LNCaP clone FGC (cell line): ENCODE data around the gene PTPRG.

ENCODE experiments used
- DNase-seq: peaks from one replicate; pipeline ENCODE4 v3.0.0-alpha.2; 2011; ENCODE audit warnings: low read depth
- H3K4me3 ChIP-seq: 2 replicates; pipeline ENCODE4 v1.5.1; 2011; ENCODE audit warnings: mild to moderate bottlenecking, low read depth, low read length, control low read depth
- TF ChIP-seq, protein P1 (sequence below): IDR thresholded peaks from 2 replicates; pipeline ENCODE4 v1.5.1; 2012; ENCODE audit warnings: mild to moderate bottlenecking; ENCODE audit not compliant: control insufficient read depth, insufficient read depth; ENCODE audit errors: extremely low read depth

PTPRG gene

DNA sequence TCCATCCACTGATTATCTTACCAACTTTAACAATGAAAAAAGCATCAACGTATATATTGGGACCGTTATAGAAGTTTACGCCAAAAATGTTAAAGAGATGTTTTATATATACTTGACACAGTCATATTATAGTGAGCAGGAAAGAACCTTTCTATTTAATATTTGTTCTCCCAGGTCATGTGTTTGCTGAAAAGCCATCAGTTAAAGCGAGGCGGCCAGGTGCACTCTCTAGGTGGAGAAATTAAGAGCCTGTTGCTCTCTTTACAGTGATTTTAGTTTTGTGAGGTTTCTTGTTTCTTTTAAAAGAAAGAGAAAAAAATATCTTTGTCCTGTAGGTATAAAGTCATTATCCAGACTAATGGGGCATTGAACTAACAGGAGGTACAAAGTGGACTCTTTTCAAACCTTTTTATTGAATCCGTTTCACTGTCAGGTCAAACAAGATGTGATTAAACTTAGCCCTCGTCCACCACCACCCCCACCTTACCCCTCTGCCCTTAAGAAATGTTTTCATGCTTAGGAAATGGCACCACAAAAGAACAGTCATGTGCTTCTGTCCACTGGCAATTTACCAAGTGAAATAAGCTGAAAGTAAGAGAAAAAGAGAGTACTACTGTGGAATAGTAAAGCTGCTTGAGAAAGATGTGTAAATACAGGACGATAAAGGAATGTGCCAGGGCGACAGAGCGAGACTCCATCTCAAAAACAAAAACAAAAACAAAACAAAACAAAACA is 279.9 kb downstream of the PTPRG start:
- TF ChIP-seq, protein P1, sequence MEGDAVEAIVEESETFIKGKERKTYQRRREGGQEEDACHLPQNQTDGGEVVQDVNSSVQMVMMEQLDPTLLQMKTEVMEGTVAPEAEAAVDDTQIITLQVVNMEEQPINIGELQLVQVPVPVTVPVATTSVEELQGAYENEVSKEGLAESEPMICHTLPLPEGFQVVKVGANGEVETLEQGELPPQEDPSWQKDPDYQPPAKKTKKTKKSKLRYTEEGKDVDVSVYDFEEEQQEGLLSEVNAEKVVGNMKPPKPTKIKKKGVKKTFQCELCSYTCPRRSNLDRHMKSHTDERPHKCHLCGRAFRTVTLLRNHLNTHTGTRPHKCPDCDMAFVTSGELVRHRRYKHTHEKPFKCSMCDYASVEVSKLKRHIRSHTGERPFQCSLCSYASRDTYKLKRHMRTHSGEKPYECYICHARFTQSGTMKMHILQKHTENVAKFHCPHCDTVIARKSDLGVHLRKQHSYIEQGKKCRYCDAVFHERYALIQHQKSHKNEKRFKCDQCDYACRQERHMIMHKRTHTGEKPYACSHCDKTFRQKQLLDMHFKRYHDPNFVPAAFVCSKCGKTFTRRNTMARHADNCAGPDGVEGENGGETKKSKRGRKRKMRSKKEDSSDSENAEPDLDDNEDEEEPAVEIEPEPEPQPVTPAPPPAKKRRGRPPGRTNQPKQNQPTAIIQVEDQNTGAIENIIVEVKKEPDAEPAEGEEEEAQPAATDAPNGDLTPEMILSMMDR = no peak
- no peak for DNase-seq
- H3K4me3 ChIP-seq = no peak overlapping the region

DNA sequence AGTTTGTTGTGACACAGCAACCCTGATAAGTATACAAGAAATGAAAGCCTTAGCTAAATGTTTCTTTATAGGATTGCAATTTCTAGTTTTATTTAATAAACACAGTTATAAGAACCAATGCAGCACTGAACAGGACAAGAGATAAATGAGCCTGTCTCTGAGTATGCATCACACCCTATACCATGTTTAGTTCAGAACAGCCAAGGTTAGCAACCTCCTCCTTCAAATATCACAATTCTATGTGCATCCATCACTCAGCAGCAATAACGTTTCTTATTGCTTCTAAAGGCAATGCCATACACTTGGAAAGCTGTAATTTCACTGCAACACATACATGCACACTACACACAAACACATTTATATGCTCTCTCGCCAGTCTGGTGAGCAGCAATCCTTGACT is 280.6 kb downstream of the PTPRG start:
- no peak for DNase-seq
- H3K4me3 ChIP-seq = no peak overlapping the region
- TF ChIP-seq, protein P1 = no peak

DNA sequence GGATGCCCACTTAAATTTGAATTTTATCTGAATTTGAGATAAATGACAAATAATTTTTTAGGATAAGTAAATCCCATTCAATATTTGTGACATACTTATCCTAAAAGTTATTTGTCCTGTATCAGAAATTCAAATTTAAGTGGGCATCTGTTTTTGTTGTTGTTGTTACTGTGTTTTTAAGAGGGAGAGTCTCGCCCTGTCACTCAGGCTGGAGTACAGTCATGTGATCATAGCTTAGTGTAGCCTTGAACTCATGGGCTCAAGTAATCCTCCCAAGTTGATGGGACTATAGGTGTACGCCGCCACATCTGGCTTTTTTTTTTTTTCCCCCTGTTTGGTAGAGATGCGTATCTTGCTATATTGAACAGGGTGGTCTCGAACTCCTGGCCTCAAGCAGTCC is 283.0 kb downstream of the PTPRG start:
- H3K4me3 ChIP-seq = no peak overlapping the region
- no peak for DNase-seq
- TF ChIP-seq, protein P1 = no peak

DNA sequence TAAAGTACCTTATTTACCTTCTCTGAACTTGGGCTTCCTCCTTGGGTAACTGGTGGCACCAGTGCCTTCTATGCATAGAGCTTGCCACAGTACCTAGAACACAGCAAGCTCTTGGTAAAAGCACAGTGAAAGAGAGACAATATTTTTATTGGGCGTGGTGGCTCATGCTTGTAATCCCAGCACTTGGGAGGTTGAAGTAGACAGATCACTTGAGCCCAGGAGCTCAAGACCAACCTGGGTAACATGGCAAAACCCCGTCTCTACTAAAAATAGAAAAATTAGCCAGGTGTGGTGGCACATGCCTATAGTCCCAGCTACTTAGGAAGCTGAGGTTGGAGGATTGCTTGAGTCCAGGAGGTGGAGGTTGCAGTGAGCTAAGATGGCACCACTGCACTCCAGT is 285.1 kb downstream of the PTPRG start:
- no peak for DNase-seq
- TF ChIP-seq, protein P1 = no peak
- H3K4me3 ChIP-seq = no peak overlapping the region

DNA sequence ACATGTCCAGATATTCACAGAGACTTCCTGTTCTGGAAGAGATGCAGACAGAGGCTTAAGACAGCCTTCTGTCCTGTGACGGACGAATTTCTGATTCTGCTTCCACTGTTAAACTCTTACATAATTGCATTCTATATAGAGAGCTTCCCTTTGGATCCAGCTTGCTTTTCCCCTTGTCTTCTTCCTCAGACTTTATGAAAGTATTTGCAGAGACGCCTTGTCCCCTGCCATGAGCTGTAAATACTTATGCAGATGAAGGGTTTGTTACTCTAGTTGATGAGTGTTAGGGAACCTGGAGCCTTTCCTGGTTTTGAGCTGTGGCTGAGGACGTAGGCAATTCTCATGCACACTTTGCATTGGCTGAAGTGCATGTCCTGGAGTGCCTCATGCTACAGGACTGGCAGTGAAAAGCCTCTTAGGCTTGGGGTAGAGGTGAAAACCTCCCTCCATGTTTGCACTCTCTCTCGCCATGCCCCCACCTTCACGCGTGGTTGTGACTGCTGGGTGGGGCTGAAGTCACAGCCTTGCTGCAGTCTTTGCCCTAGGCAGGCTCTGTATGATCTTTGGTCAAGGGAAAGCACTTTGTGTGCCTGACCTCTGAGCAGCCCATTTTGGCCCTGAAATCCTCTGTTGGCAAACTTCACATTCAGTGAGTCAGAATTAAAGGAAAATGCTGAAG is 286.6 kb downstream of the PTPRG start:
- no peak overlapping the region for H3K4me3 ChIP-seq
- no peak for DNase-seq
- TF ChIP-seq, protein P1 = no peak

DNA sequence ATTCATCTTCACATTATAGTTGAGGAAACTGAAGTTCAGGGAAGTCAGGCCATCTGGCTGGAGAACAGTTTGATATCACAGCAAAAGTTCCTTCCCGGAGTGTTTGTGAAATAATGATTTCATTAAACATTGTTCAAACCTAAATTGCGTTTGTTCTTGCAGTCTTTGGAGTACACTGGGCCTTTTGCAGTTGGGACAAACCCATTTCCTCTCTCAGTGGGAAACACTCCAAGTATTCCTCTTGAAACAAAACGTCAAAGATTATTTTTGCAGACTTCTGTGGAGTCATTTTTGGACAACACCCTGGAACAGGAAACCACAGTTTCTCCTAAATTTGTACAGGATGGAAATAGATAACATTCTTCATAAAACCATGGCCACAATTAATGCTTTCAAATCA is 287.5 kb downstream of the PTPRG start:
- TF ChIP-seq, protein P1 = no peak
- DNase-seq = no peak

More for the DNA sequence above, 287.5 kb downstream of the PTPRG start:
- H3K4me3 ChIP-seq = no peak overlapping the region
